Measurements from ENCODE around the gene C21orf58. TPM values are rescaled to one million over a fixed set of nuclear protein-coding genes. Genes with fewer than 3 reads are reported as not detected.

C21orf58 gene
- total RNA-seq, 1 donor from 2014 or later: 36.6 TPM

DNA sequence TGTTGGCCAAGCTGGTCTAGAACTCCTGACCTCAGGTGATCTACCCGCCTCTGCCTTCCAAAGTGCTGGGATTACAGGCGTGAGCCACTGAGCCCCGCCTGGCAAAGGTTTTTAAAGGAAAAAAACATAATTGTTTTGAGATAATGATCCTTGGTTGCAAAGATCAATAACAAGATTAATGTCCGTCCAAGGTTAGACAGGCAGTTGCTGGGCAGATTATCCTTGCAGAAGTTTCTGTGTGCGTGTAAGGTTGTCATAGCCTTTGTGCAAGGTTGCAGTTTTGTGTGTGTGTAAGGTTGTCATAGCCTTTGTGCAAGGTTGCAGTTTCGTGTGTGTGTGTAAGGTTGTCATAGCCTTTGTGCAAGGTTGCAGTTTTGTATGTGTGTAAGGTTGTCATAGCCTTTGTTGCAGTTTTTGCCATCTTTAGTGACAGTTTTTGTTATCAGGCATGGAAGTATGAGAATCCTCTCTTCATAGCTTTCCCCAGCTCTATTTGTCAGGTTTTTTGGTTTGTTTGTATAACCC lies 34.0 kb downstream of the C21orf58 start:
- Mint-ChIP-seq H3K9me3 (no peaks in the 10 kb centered on the region), H3K36me3 (peaks cover 17% of the 10 kb centered on the region), H3K27me3 (no peaks in the 10 kb centered on the region), H3K4me1 (ENCODE audit: unreplicated experiment) (peaks cover 11% of the 10 kb centered on the region), H3K4me3 (peak overlapping the region; percentile 19), H3K27ac (peak overlapping the region; percentile 33)
- TF ChIP-seq, protein P1, sequence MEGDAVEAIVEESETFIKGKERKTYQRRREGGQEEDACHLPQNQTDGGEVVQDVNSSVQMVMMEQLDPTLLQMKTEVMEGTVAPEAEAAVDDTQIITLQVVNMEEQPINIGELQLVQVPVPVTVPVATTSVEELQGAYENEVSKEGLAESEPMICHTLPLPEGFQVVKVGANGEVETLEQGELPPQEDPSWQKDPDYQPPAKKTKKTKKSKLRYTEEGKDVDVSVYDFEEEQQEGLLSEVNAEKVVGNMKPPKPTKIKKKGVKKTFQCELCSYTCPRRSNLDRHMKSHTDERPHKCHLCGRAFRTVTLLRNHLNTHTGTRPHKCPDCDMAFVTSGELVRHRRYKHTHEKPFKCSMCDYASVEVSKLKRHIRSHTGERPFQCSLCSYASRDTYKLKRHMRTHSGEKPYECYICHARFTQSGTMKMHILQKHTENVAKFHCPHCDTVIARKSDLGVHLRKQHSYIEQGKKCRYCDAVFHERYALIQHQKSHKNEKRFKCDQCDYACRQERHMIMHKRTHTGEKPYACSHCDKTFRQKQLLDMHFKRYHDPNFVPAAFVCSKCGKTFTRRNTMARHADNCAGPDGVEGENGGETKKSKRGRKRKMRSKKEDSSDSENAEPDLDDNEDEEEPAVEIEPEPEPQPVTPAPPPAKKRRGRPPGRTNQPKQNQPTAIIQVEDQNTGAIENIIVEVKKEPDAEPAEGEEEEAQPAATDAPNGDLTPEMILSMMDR (conservative IDR thresholded peaks at IDR 0.05): no peak
- no peak for DNase-seq (ENCODE audit: extremely low spot score, unreplicated experiment)

DNA sequence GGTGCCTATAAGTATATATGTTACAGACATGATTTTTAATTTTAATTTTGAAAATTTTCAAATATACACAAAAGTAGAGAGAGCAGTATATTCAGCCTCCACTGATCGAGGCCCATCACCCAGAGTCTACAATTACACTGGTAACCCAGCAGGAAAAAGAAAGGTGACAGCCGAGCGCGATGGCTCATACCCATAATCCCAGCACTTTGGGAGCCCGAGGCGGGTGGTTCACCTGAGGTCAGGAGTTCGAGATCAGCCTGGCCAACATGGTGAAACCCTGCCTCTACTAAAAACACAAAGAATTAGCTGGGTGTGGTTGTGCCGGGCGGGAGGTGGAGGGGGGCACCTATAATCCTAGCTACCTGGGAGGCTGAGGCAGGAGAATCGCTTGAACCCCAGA lies 36.1 kb downstream of the C21orf58 start:
- TF ChIP-seq, protein P1 (conservative IDR thresholded peaks at IDR 0.05): no peak
- no peak overlapping the region for H3K4me3 Mint-ChIP-seq
- H3K9me3 Mint-ChIP-seq: peaks cover 5% of the 10 kb centered on the region
- H3K27ac Mint-ChIP-seq: peak overlapping the region; percentile 92
- no peak for DNase-seq (ENCODE audit: extremely low spot score, unreplicated experiment)
- H3K36me3 Mint-ChIP-seq: peaks cover 31% of the 10 kb centered on the region
- peaks cover 24% of the 10 kb centered on the region for H3K4me1 Mint-ChIP-seq (ENCODE audit: unreplicated experiment)
- H3K27me3 Mint-ChIP-seq: no peaks in the 10 kb centered on the region

DNA sequence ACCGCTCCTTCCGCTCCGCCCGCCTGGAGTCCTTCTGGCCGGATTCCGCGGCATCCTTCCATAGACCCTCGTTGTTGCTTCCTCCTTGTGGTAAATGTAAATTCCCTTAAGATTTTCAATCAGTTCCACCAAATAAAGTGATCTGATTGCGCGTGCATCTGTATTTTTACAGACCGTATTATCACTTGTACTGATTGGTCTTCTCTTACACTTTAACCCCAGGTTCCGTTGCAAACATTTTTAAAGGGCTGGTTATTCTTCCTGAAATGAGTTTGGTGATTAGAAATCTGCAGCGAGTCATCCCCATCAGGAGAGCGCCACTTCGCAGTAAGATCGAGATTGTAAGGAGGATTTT lies 37.0 kb downstream of the C21orf58 start:
- Mint-ChIP-seq H3K27ac (peak overlapping the region; percentile 92), H3K27me3 (no peaks in the 10 kb centered on the region), H3K4me1 (ENCODE audit: unreplicated experiment) (peaks cover 24% of the 10 kb centered on the region), H3K9me3 (peaks cover 5% of the 10 kb centered on the region), H3K4me3 (peak overlapping the region; percentile 96), H3K36me3 (peaks cover 28% of the 10 kb centered on the region)
- DNase-seq (ENCODE audit: extremely low spot score, unreplicated experiment): no peak
- TF ChIP-seq, protein P1 (conservative IDR thresholded peaks at IDR 0.05): no peak

DNA sequence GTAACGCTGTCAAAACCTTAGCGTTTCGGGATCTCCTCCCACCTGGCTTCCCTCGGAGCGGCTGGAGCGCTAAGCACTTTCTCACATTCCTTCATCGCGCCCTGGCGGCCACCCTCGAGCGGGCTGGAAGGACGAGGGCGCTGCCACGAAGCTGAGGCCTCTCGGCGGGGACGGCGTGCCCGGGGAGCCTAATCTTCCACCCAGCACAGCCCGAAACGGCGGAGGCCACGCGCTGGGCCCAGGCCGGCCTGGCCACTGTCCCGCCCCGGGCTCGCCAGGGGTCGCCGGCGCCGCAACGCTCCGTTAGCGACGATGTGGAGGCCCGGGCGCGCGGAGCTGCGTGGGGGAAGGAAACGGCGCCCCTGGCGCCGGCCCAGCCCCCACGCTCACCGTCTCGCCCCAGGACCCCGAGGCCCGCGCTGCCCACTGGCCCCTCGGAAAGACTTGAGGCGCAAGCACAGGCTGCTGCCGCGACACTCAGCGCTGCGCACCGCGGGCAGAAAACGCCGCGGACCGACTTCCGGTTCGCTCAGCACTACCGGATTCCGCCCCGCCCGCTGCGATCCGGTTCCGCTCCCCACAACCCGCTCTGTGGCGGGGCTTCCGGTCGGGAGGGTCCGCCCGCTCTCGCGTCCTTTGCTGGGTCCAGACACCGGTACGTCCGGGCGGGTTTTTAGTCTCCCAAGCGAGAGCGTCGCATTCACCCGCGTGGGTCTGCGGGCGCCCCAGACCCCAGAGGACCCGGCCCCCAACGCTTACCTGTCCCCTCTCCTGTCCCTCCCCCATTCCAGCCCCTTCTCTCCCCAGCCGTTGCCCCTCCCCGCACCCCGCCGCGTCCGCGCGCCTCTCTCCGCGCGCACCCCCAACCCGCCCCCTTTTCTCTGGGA lies 37.7 kb downstream of the C21orf58 start, which contains the start of gene YBEY:
Gene YBEY (plus strand): TSS at position 582 of the 887 bp plus-strand sequence. CDS start 572 bp downstream, outside the sequence.
- peak within 1 kb of the TSS; percentile 92 for H3K27ac Mint-ChIP-seq
- H3K4me1 Mint-ChIP-seq (ENCODE audit: unreplicated experiment): peaks cover 24% of the 10 kb centered on the region
- TF ChIP-seq, protein P1 (conservative IDR thresholded peaks at IDR 0.05): peak; percentile 62
- peaks cover 5% of the 10 kb centered on the region for H3K9me3 Mint-ChIP-seq
- H3K36me3 Mint-ChIP-seq: peaks cover 26% of the 10 kb centered on the region
- peak; percentile 93 for DNase-seq (ENCODE audit: extremely low spot score, unreplicated experiment)
- H3K27me3 Mint-ChIP-seq: no peaks in the 10 kb centered on the region
- peak within 1 kb of the TSS; percentile 96 for H3K4me3 Mint-ChIP-seq

DNA sequence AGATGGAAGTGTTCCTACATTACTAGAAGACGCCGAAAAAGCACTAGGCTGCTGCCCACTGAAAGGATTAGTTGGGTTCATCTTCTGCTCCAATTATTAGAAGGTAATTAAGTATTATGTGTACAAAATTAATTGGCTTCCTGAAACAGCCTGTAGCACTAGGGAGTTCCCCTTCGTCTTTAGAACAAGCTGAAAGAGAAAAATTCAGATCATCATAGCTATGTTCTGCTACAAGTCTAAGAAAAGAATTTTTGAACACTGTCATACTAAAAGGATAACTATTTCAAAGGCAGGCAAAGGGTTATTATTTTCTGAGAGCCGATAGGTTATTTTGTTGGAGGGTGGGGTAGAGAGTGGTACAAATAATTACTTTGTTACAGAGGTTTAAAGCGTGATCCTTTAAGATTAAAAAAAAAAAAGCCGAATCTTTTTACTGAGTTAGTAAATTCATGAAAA lies 38.4 kb downstream of the C21orf58 start, which contains the start of gene MCM3AP:
Gene MCM3AP (minus strand): TSS at position 406 of the 456 bp plus-strand sequence. CDS start 325 bp downstream, at position 81.
- H3K4me1 Mint-ChIP-seq (ENCODE audit: unreplicated experiment): peaks cover 24% of the 10 kb centered on the region
- TF ChIP-seq, protein P1 (conservative IDR thresholded peaks at IDR 0.05): no peak
- no peaks in the 10 kb centered on the region for H3K27me3 Mint-ChIP-seq
- H3K36me3 Mint-ChIP-seq: peaks cover 28% of the 10 kb centered on the region
- DNase-seq (ENCODE audit: extremely low spot score, unreplicated experiment): no peak
- H3K9me3 Mint-ChIP-seq: peaks cover 5% of the 10 kb centered on the region
- H3K27ac Mint-ChIP-seq: peak within 1 kb of the TSS; percentile 92
- H3K4me3 Mint-ChIP-seq: peak within 1 kb of the TSS; percentile 96
